MV-4-11 (cell line): ENCODE data around the gene GNG13.

ENCODE experiments used
- DNase-seq: peaks from one replicate; lab custom pipeline; 2025; lab: John Stamatoyannopoulos, UW

Gene GNG13

DNA sequence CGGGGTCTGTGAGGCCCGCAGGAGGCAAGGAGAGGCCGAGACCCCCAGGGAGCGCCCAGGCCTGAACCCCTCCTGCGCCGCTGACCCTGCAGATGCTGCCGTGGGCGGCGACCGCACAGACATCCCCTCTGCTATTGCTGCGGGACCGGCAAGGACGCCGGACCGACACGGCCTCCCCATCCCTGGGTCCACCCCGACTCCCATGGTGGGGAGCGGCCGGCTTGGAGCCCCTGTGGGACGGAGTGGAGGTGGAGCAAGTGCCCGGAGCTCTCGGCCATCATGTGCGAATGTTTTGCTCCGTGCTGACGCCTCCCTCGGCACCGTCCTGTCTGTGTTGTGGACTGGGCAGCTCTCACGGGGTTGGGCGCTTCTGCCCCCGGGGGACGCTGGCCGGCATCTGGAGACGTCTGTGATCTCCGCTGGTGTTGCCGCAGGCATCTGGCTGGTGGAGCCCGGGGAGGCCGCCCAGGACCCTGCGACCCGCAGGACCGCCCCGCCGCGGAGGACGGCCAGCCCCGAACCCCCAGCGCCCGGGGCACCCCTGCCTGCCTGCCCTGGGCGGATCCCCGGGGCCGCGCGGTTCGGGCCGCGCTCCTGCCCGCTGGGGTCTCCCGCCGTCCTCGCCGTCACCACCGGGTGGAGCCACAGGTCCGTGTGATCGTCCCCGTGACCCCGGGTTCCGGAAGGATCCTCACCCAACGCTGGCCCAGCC, 12.8 kb upstream of the GNG13 start:
- DNase-seq = no peak

DNA sequence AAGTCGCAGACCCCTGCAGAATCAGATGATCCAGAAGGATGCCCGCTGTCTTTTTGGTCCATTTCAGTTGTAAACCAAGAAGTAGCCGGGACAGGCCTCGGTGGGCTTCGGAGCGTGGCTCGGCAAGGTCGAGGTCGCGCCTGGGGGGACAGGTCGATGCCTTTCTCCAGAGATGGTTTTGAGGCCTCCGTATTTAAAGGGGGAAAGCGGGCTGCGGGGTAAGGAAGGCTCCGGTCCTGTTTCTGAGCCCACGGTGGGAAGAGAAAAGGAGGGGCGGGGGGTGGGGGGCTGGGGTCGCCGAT, 7.5 kb upstream of the GNG13 start:
- DNase-seq = no peak

DNA sequence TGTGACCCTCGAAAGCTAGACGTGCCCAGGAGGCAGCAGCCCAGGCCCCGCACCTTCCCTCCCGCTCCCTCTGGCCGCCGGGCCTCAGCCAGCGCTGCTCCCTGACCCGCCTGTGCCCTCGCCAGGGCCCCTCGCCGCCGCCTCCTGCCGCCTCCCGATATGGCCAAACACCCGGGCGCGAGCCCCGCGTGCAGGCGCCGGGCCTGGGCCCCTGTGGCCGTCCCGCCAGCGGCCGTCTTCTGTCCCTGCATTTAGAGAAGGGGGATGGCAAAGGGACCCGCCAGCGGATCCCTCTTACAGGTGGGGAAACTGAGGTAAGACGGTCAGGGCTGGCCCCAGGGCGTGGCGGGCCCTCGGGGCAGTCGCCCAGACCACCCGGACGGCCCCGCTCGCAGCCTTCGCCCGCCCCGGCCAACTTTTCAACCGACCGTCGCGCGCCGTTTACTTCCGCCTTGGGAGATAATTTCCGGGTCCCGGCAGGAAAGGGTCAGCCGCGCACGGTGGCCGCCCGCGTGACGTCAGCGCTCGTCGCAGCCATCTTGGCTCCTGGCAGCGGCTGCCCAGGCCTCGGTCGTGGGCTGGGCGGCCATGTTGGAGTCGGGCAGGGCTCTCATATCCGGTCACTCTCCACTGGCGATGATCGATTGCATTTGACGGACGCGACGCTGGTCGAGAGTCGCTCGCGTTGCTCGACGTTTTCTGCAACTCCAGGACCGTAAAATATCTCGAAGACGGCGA, 7.0 kb upstream of the GNG13 start:
- peak; percentile 77 for DNase-seq

- no peak for DNase-seq
Measured at GRCh38 chr16:805474-805873, 4.9 kb upstream of the GNG13 start.

GRCh38 chr16:804193-805048, 3.9 kb upstream of the GNG13 start:
- no peak for DNase-seq

- no peak for DNase-seq
Measured at GRCh38 chr16:803754-804080, 3.2 kb upstream of the GNG13 start.

- DNase-seq = no peak
Measured at GRCh38 chr16:802914-803753, 2.6 kb upstream of the GNG13 start.

GRCh38 chr16:802461-802860, 1.9 kb upstream of the GNG13 start:
- no peak for DNase-seq

DNA sequence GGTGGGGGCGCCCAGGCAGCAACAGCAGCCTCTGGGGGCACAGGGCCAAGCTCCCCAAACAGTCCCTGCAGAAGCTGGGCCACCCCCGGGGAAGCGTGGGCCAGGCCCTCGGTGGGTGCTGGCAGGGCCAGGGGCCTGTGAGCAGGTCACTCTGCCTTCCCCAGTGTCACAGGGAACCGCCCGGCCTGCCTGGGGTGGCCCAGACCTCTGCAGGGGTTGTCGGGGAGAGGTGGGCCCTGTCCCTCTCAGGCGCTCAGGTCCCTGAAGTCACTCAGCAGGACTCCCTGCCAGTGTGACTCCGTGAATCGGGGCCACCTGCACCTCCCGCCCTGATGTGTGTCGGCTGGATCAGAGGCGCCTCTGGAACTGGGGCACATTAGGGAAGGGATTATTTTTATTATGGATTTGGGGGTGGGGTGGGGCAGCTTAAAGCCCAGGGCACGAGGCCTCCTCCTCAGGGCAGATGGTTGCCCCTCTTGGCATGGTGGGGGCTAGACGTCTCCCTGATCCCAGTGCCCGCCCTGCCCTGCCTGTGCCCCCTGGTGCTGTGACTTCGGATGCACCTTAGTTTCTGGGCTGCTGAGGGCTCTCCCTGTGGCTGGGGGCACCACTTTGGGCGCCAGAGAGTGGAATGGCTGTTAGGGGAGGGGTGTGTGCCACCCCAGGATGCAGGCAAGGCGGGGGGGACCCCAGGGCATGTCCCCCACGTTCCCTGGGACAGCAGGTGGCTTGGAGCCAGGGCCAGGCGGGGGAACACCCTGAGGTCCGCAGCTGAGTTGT, 1.2 kb upstream of the GNG13 start:
- DNase-seq = no peak

DNA sequence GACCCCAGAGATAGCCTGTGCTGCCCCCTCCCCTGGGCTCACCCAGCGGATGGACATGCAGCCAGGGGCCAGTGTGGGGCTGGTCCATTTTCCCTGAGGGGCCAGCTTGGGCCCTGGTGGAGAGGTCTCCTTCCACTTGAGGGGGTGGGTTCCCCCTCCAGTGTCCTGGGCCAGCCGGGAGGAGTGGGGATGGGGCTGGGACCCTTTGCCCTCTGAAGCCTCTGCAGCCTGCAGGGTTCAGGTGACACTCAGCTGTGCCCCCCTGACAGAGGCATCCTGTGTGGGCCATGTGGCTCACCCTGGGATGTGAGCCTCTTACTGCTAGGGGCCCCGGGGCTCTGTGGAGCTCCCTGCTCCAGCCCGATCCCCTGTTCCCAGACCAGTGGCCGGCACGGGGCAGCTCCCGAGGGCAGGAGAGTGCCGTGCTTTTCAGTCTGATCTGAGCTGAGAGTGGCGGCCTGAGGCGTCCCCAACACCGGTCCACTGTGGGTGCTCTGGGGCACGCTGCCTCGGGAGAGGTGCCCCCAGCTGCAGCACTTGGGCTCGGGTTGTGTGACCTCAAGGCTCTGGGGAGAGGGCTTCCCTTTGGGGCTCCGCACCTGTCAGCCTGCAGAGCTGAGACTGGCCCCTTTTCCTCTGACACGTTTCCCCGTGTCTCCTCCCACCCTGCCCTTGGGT, 439 bp upstream of the GNG13 start:
- no peak for DNase-seq

GRCh38 chr16:799111-799947, 1.2 kb downstream of the GNG13 start:
- no peak for DNase-seq

GRCh38 chr16:798666-799065, 1.9 kb downstream of the GNG13 start:
- DNase-seq = no peak

GRCh38 chr16:797686-798085, 2.8 kb downstream of the GNG13 start:
- no peak for DNase-seq

DNA sequence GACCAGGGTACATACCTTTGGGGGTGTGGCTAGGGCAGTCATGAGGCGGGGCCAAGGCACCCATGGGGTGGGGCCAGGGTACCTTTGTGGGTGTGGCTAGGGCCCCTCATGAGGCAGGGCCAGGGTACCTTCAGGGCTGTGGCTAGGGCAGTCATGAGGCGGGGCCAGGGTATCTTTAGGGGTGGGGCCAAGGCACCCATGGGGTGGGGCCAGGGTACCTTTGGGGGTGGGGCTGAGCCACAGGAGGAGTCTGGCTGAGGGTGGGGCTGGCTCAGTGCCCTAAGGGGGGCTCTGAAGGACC, 3.5 kb downstream of the GNG13 start:
- no peak for DNase-seq

GRCh38 chr16:796296-797119, 4.0 kb downstream of the GNG13 start:
- DNase-seq = no peak

- DNase-seq = no peak
Measured at GRCh38 chr16:795580-796229, 4.8 kb downstream of the GNG13 start.

GRCh38 chr16:794853-795466, 5.6 kb downstream of the GNG13 start:
- DNase-seq = no peak

DNA sequence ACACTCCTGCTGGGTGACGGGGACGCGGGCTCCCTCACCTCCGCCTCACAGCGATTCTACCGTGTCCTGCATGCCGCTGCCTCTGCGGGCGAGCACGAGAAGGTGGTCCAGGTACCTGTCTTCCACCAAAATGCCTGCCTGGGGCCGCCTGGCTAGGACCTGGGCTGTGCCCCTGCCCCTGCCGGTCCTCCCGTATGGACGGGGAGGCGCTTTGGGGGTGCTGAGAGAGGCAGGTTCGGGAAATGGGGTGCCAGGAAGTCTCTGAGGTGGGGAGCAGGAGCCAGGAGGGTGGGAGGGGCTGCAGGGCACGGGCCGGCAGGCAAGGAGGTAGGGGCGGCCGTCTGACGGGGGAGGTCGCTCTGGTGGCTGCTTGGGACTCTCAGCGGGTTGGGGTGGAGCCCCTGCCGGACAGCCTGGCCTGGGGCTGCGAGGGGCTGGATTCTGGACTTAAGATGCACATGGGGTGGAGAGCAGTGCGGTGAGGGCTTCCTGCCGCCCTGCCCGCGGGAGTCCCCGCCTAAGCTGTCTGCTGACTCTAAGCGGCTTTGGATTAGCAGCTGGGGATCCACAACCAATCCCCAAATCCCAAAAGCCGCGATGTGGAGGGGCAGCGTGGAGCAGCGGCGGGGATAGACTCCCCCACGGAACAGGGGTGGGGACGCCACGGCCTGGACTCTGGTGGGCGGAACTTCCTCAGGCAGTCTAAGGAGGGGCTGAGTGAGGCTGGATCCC, 6.3 kb downstream of the GNG13 start:
- no peak for DNase-seq
